GM12878 (cell line): ENCODE results near the gene SOX30. TPM values are rescaled to one million over a fixed set of nuclear protein-coding genes. Genes with fewer than 3 reads are reported as not detected.

Experiments
- ATAC-seq: fragments of 200-7000 bp; cut with Tn5 transposase; 3 replicates; pipeline ENCODE4 v1.9.1; 2020; ENCODE audit warnings: mild to moderate bottlenecking, moderate library complexity
- BruUV-seq: library from RNA; stranded (reverse); fragments of 400-500 nt; replicated peaks from 2 replicates; lab custom pipeline; 2021; lab: Mats Ljungman, UMichigan
- CTCF ChIA-PET: fragments of 300-600 bp; sonication (Branson Sonifier 250); formaldehyde crosslinking; extraction: SDS; loops from one replicate; lab custom pipeline; 2021; ENCODE audit warnings: inconsistent platforms; lab: Yijun Ruan, JAX
- POLR2A ChIA-PET: fragments of 350-600 bp; formaldehyde crosslinking; extraction: SDS; loops from one replicate; lab custom pipeline; 2021; ENCODE audit warnings: inconsistent platforms; lab: Charles Lee
- RAD21 ChIA-PET: fragments of 300-600 bp; sonication (Branson Sonifier 250); formaldehyde crosslinking; loops from one replicate; lab custom pipeline; 2023; ENCODE audit warnings: antibody characterized with exemption; ENCODE audit not compliant: unreplicated experiment; lab: Charles Lee
- SMC1A ChIA-PET: fragments of 300-600 bp; sonication (Branson Sonifier 250); formaldehyde crosslinking; loops from one replicate; lab custom pipeline; 2023; ENCODE audit not compliant: unreplicated experiment, uncharacterized antibody; lab: Charles Lee
- DNase-seq: peaks from one replicate; pipeline ENCODE4 v3.0.0-alpha.2; 2011; ENCODE audit warnings: low read depth, low spot score
- FAIRE-seq: peaks from 3 replicates; lab custom pipeline; 2011; peaks lifted over from hg19 to GRCh38; lab: Jason Lieb, UNC
- H2AFZ ChIP-seq: 2 replicates; pipeline ENCODE4 v1.6.0; 2011; ENCODE audit warnings: low read depth, low read length, control low read depth; ENCODE audit not compliant: control insufficient read depth
- H3K27ac ChIP-seq: 2 replicates; pipeline ENCODE4 v1.5.1; 2011; ENCODE audit warnings: control low read depth; ENCODE audit not compliant: control insufficient read depth, insufficient read depth
- H3K27me3 ChIP-seq, 2 experiments: replicated peaks in 1 of 2; 2 replicates each; pipeline versions ENCODE4 v1.6.0 to v1.6.1; 2011; ENCODE audit warnings: low read length in 1 of 2; ENCODE audit not compliant: control insufficient read depth in 2 of 2, insufficient read depth in 2 of 2
- H3K36me3 ChIP-seq, 2 experiments: 2 replicates each; pipeline ENCODE4 v1.5.1; 2011; ENCODE audit warnings: low read length in 1 of 2; ENCODE audit not compliant: control insufficient read depth in 2 of 2, insufficient read depth in 2 of 2
- H3K4me1 ChIP-seq: 2 replicates; pipeline ENCODE4 v1.6.1; 2011; ENCODE audit warnings: mild to moderate bottlenecking, low read length, moderate library complexity, mixed read lengths; ENCODE audit not compliant: control insufficient read depth, insufficient read depth
- H3K4me2 ChIP-seq: 2 replicates; pipeline ENCODE4 v1.6.0; 2011; ENCODE audit warnings: control low read depth; ENCODE audit not compliant: control insufficient read depth, insufficient read depth
- H3K4me3 ChIP-seq: fragments of 200-600 bp; sonication (generic); 2 replicates; pipeline ENCODE4 v1.5.1; 2016
- H3K79me2 ChIP-seq: 2 replicates; pipeline ENCODE4 v1.6.0; 2011; ENCODE audit warnings: low read length; ENCODE audit not compliant: control insufficient read depth, insufficient read depth
- H3K9ac ChIP-seq: 2 replicates; pipeline ENCODE4 v1.8.0; 2011; ENCODE audit warnings: low read length, control low read depth, mixed read lengths; ENCODE audit not compliant: control insufficient read depth, insufficient read depth
- H3K9me3 ChIP-seq: replicated peaks from 3 replicates; pipeline ENCODE4 v1.5.1; 2011; ENCODE audit warnings: mild to moderate bottlenecking, low read length; ENCODE audit not compliant: control insufficient read depth, insufficient read depth
- H4K20me1 ChIP-seq: 2 replicates; pipeline ENCODE4 v1.6.0; 2011; ENCODE audit not compliant: control insufficient read depth, insufficient read depth
- BHLHE40 ChIP-seq, 2 experiments: fragments of 450-650 bp in 1 of 2; IDR thresholded peaks; 2 replicates each; pipeline ENCODE4 v1.6.1; 2011 to 2017; ENCODE audit warnings: low read depth in 2 of 2, borderline replicate concordance in 1 of 2, improper control_type of control experiment in 1 of 2, low read length in 1 of 2, mild to moderate bottlenecking in 1 of 2
- EP300 ChIP-seq, 2 experiments: fragments of 150-350 bp in 1 of 2; IDR thresholded peaks; 2 replicates each; pipeline ENCODE4 v1.6.1; 2011 to 2012; ENCODE audit warnings: low read depth in 2 of 2, low read length in 2 of 2, borderline replicate concordance in 1 of 2, improper control_type of control experiment in 1 of 2, inconsistent platforms in 1 of 2; ENCODE audit not compliant: control insufficient read depth in 1 of 2
- NRF1 ChIP-seq: conservative IDR thresholded peaks from 2 replicates; pipeline ENCODE4 v1.6.1; 2011; ENCODE audit warnings: mild to moderate bottlenecking, low read depth, low read length, improper control_type of control experiment
- RELA ChIP-seq: fragments of 450-650 bp; IDR thresholded peaks from 2 replicates; pipeline ENCODE4 v1.8.0; 2014; ENCODE audit warnings: borderline replicate concordance; ENCODE audit not compliant: partially characterized antibody
- RFX5 ChIP-seq: IDR thresholded peaks from 2 replicates; pipeline ENCODE4 v1.6.1; 2011; ENCODE audit warnings: low read depth, low read length, improper control_type of control experiment
- SIX5 ChIP-seq: IDR thresholded peaks from 2 replicates; pipeline ENCODE4 v1.6.1; 2011; ENCODE audit warnings: mild to moderate bottlenecking, low read depth, low read length, moderate library complexity; ENCODE audit not compliant: severe bottlenecking
- TCF7 ChIP-seq: IDR thresholded peaks from 2 replicates; pipeline ENCODE4 v1.6.1; 2014; ENCODE audit warnings: antibody characterized with exemption, borderline replicate concordance
- WGBS: methylation state at CpG from one replicate; pipeline ENCODE4 v1.1.6; 2016; ENCODE audit warnings: low lambda C conversion rate; ENCODE audit not compliant: insufficient replicate concordance, insufficient coverage; ENCODE audit errors: missing lambda C conversion rate; 5-methylcytosine and 5-hydroxymethylcytosine counted together
- in situ Hi-C: fragments of 300-500 bp; cut with MboI; formaldehyde crosslinking; loops from 9 replicates; pipeline ENCODE4 v1.14.3; 2018; ENCODE audit warnings: mixed read lengths
- intact Hi-C: fragments of 100-400 bp; cut with micrococcal nuclease; formaldehyde crosslinking; loops from one replicate; pipeline ENCODE4 v1.14.2; 2022; ENCODE audit not compliant: unreplicated experiment
- polyA plus RNA-seq, 11 experiments: library from polyadenylated mRNA; depleted of rRNA in 4 of 11; unstranded in 6 of 11; stranded (reverse) in 5 of 11; fragments of >200 nt; fragmentation: Nextera tagmentation in 4 of 11; fragmentation: Illumina TruSeq in 1 of 11; extraction: Ambion mirVana in 4 of 11; extraction: Trizol in 1 of 11; gene quantifications; 1 replicate in 1 of 11; 2 replicates in 10 of 11; pipeline versions ENCODE4 v1.2.1 to v1.2.3, GENCODE V29; 2011 to 2016; ENCODE audit warnings: inconsistent platforms in 2 of 11, missing spikeins in 2 of 11, low read depth in 1 of 11
- total RNA-seq, 4 experiments: library from RNA; depleted of rRNA in 3 of 4; stranded (reverse); fragments of >200 nt in 3 of 4; fragmentation: Illumina TruSeq in 1 of 4; extraction: Trizol in 1 of 4; gene quantifications; 2 replicates each; pipeline versions ENCODE4 v1.2.1 to v1.2.3, GENCODE V29; 2013 to 2021
- TF ChIP-seq, protein P1 (sequence below): fragments of 450-650 bp; formaldehyde crosslinking; IDR thresholded peaks from 2 replicates; pipeline ENCODE4 v1.4.0; 2020; ENCODE audit warnings: mild to moderate bottlenecking, moderate library complexity
- TF ChIP-seq, protein P2 (sequence below): IDR thresholded peaks from 2 replicates; pipeline ENCODE4 v1.6.1; 2012; ENCODE audit warnings: low read depth, low read length, improper control_type of control experiment

The SOX30 gene
- total and polyA plus RNA-seq, 10 of the 15 experiments (the other 5 are each of a cell fraction or from before 2014, with no cell fraction given), result 0.06 to 0.32 (median 0.10) TPM; not detected in 2

DNA sequence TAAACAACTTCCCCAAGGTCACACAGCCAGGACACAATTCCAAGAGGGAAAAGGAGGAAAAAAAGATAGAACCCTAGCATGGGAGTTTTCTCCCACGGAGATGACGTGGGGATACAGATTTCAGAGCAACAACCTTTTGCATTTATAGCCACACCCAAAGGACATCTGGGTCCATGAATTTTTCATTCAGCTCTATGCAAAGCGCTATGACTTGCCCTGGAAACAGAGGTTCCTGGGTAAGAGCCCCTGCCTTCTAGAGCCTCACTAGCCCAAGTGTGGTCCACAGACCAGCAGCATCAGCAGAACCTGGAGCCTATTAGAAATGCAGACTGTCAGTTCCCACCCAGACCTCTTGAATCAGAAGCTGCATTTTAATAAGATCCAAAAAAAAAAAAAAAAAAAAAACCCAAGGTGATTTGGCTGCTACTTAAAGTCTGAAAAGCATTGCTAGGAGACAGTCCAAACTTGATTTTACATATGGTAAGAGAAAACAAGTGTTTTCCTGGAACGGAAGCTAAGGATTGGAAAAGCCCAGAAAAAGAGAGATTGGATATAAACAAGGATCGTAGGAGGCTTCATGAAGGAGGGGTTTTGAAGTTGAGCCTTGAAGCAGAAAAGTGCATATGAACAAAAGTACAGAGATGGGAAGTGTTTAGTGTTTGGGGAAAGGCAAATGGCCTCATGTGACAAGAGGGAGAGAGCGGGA lies 59.0 kb downstream of the SOX30 start:
- no TSS peak for BruUV-seq
- DNase-seq, result no peak
- H3K27ac ChIP-seq, result peak overlapping the region; percentile 62
- H3K9me3 ChIP-seq, result no peaks in the 10 kb centered on the region; the same call in 2 of the 3 replicates
- peaks cover 64% of the 10 kb centered on the region for H3K4me1 ChIP-seq
- SMC1A ChIA-PET, result interaction anchor here (0.6 to 11.0 kb wide), 19 partner anchors 9 to 550 kb away, joined by 3 to 146 read pairs (median 5); partner anchors contain the start of gene C5orf52
- peak overlapping the region; percentile 82; the same call in 1 of the 2 replicates for H3K4me2 ChIP-seq
- H4K20me1 ChIP-seq, result no peaks in the 10 kb centered on the region
- H3K79me2 ChIP-seq, result no peaks in the 10 kb centered on the region
- CTCF ChIA-PET, result interaction anchor here (0.9 to 3.4 kb wide), 12 partner anchors 9 to 125 kb away, joined by 3 to 13 read pairs (median 6); no protein-coding TSS in a partner anchor
- H3K4me3 ChIP-seq, result peak overlapping the region; percentile 18; the same call in 1 of the 2 replicates
- H3K9ac ChIP-seq, result no peak overlapping the region; the same call in 1 of the 2 replicates
- no peak for ATAC-seq
- H2AFZ ChIP-seq, result peak overlapping the region; percentile 62; the same call in 1 of the 2 replicates
- POLR2A ChIA-PET, result interaction anchor here (0.6 to 4.5 kb wide), 22 partner anchors 8 to 803 kb away, joined by 3 to 25 read pairs (median 4); partner anchors contain the start of genes LSM11 and THG1L
- TF ChIP-seq SIX5 (no peak), RFX5 (no peak), EP300 (IDR thresholded peaks at IDR 0.05; ENCODE audit: borderline replicate concordance in 1 of 2, control insufficient read depth in 1 of 2, low read depth in 2 of 2, low read length in 2 of 2) (no peak), RELA (no peak), NRF1 (no peak), BHLHE40 (IDR thresholded peaks at IDR 0.05; ENCODE audit: borderline replicate concordance in 1 of 2, low read depth in 2 of 2, low read length in 1 of 2) (no peak), TCF7 (no peak)
- TF ChIP-seq, protein P1, sequence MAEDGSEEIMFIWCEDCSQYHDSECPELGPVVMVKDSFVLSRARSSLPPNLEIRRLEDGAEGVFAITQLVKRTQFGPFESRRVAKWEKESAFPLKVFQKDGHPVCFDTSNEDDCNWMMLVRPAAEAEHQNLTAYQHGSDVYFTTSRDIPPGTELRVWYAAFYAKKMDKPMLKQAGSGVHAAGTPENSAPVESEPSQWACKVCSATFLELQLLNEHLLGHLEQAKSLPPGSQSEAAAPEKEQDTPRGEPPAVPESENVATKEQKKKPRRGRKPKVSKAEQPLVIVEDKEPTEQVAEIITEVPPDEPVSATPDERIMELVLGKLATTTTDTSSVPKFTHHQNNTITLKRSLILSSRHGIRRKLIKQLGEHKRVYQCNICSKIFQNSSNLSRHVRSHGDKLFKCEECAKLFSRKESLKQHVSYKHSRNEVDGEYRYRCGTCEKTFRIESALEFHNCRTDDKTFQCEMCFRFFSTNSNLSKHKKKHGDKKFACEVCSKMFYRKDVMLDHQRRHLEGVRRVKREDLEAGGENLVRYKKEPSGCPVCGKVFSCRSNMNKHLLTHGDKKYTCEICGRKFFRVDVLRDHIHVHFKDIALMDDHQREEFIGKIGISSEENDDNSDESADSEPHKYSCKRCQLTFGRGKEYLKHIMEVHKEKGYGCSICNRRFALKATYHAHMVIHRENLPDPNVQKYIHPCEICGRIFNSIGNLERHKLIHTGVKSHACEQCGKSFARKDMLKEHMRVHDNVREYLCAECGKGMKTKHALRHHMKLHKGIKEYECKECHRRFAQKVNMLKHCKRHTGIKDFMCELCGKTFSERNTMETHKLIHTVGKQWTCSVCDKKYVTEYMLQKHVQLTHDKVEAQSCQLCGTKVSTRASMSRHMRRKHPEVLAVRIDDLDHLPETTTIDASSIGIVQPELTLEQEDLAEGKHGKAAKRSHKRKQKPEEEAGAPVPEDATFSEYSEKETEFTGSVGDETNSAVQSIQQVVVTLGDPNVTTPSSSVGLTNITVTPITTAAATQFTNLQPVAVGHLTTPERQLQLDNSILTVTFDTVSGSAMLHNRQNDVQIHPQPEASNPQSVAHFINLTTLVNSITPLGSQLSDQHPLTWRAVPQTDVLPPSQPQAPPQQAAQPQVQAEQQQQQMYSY (CRISPR knock-in tag), result no peak
- TF ChIP-seq, protein P2, sequence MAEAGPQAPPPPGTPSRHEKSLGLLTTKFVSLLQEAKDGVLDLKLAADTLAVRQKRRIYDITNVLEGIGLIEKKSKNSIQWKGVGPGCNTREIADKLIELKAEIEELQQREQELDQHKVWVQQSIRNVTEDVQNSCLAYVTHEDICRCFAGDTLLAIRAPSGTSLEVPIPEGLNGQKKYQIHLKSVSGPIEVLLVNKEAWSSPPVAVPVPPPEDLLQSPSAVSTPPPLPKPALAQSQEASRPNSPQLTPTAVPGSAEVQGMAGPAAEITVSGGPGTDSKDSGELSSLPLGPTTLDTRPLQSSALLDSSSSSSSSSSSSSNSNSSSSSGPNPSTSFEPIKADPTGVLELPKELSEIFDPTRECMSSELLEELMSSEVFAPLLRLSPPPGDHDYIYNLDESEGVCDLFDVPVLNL, result no peak
- TF ChIP-seq, all 136 proteins: peak for 0
- in situ Hi-C loops (no loop called here), intact Hi-C loops (loop anchor here (10.0 kb wide), 3 partner anchors 272 to 678 kb away; no protein-coding TSS in a partner anchor)
- Histone ChIP-seq H3K27me3 (no peaks in the 10 kb centered on the region), H3K36me3 (no peaks in the 10 kb centered on the region)
- RAD21 ChIA-PET, result interaction anchor here (0.7 to 9.3 kb wide), 18 partner anchors 9 to 814 kb away, joined by 3 to 90 read pairs (median 6); partner anchors contain the start of genes ADAM19, LSM11 and THG1L
- 50% methylated on average over 6 of the region's 6 CpGs for WGBS
- no peak for FAIRE-seq
